Colonic mucosa (tissue), 4 donors: ENCODE data around the gene CREB5. TPM values are rescaled to one million over a fixed set of nuclear protein-coding genes. Genes with fewer than 3 reads are reported as not detected.

ENCODE experiments used
- DNase-seq: peaks from one replicate; pipeline ENCODE4 v3.0.0-alpha.2; 2020
- H3K27ac ChIP-seq: fragments of 200-600 bp; one replicate; pipeline ENCODE4 v1.8.0; 2021
- H3K27me3 ChIP-seq: fragments of 200-600 bp; one replicate; pipeline ENCODE4 v1.8.0; 2021
- H3K36me3 ChIP-seq: fragments of 200-600 bp; one replicate; pipeline ENCODE4 v1.8.0; 2021
- H3K4me1 ChIP-seq: fragments of 200-600 bp; one replicate; pipeline ENCODE4 v1.8.0; 2021; ENCODE audit warnings: mild to moderate bottlenecking
- H3K4me3 ChIP-seq: fragments of 200-600 bp; one replicate; pipeline ENCODE4 v1.8.0; 2021
- H3K9ac ChIP-seq, 2 donors: one replicate each; pipeline ENCODE4 v1.7.0; 2013; ENCODE audit warnings: control low read depth in 2 of 2, low read depth in 2 of 2, low read length in 2 of 2
- H3K9me3 ChIP-seq: fragments of 200-600 bp; one replicate; pipeline ENCODE4 v1.8.0; 2021
- CTCF ChIP-seq: fragments of 200-600 bp; IDR thresholded peaks from one replicate; pipeline ENCODE4 v1.8.0; 2022; ENCODE audit warnings: antibody characterized with exemption, mild to moderate bottlenecking
- intact Hi-C: fragments of 100-400 bp; cut with DNase I; formaldehyde crosslinking; loops from one replicate; pipeline ENCODE4 v1.14.1; 2022
- total RNA-seq, 2 donors: library from RNA; stranded (reverse); fragmentation: NEBNext Ultra II Directional in 1 of 2; extraction: Animal tissue kit (Norgen Biotek cat#: 25700) in 1 of 2; gene quantifications; one replicate each; pipeline ENCODE4 v1.2.1, GENCODE V29; 2021
- donor health status: healthy.
- donor health status: DM: no; HTN: no; CAD: no.
- donor health status: DM: no; HTN: no; CAD: no.

The CREB5 gene
- total RNA-seq, 2 donors from 2014 or later, result 0.54 to 3.6 TPM

GRCh38 chr7:28623863-28624262, 211.5 kb downstream of the CREB5 start:
- Histone ChIP-seq H3K9ac (no peak overlapping the region), H3K9me3 (no peaks in the 10 kb centered on the region), H3K36me3 (no peaks in the 10 kb centered on the region), H3K27ac (no peak overlapping the region), H3K4me1 (no peaks in the 10 kb centered on the region), H3K27me3 (no peaks in the 10 kb centered on the region), H3K4me3 (no peak overlapping the region)
- intact Hi-C loops, result no loop called here
- TF ChIP-seq CTCF, result no peak
- no peak for DNase-seq

GRCh38 chr7:28625432-28625831, 213.1 kb downstream of the CREB5 start:
- Histone ChIP-seq H3K9me3 (no peaks in the 10 kb centered on the region), H3K9ac (no peak overlapping the region), H3K27me3 (no peaks in the 10 kb centered on the region), H3K27ac (no peak overlapping the region), H3K4me3 (no peak overlapping the region), H3K36me3 (no peaks in the 10 kb centered on the region), H3K4me1 (no peaks in the 10 kb centered on the region)
- TF ChIP-seq CTCF, result no peak
- no peak for DNase-seq
- intact Hi-C loops, result loop anchor here (5.0 kb wide), 1 partner anchor 238 kb away; no protein-coding TSS in a partner anchor

GRCh38 chr7:28626221-28626620, 213.9 kb downstream of the CREB5 start:
- no peaks in the 10 kb centered on the region for H3K4me1 ChIP-seq
- no peaks in the 10 kb centered on the region for H3K9me3 ChIP-seq
- H3K4me3 ChIP-seq, result no peak overlapping the region
- H3K36me3 ChIP-seq, result no peaks in the 10 kb centered on the region
- no peaks in the 10 kb centered on the region for H3K27me3 ChIP-seq
- no peak overlapping the region for H3K27ac ChIP-seq
- TF ChIP-seq CTCF, result no peak
- H3K9ac ChIP-seq, result no peak overlapping the region
- intact Hi-C loops, result loop anchor here (5.0 kb wide), 1 partner anchor 239 kb away; no protein-coding TSS in a partner anchor
- DNase-seq, result no peak

- intact Hi-C loops, result loop anchor here (5.0 kb wide), 1 partner anchor 239 kb away; no protein-coding TSS in a partner anchor
- Histone ChIP-seq H3K36me3 (no peaks in the 10 kb centered on the region), H3K4me1 (no peaks in the 10 kb centered on the region), H3K9me3 (no peaks in the 10 kb centered on the region), H3K4me3 (no peak overlapping the region), H3K27me3 (no peaks in the 10 kb centered on the region), H3K9ac (no peak overlapping the region), H3K27ac (no peak overlapping the region)
- peak; percentile 56 for TF ChIP-seq CTCF
- peak; percentile 21 for DNase-seq
These were observed 214.4 kb downstream of the CREB5 start for GRCh38 chr7:28626624-28627262.

- intact Hi-C loops, result loop anchor here (5.0 kb wide), 1 partner anchor 240 kb away; no protein-coding TSS in a partner anchor
- Histone ChIP-seq H3K27me3 (no peaks in the 10 kb centered on the region), H3K27ac (no peak overlapping the region), H3K36me3 (no peaks in the 10 kb centered on the region), H3K9ac (no peak overlapping the region), H3K4me3 (no peak overlapping the region), H3K4me1 (no peaks in the 10 kb centered on the region), H3K9me3 (no peaks in the 10 kb centered on the region)
- DNase-seq, result no peak
- TF ChIP-seq CTCF, result no peak
These were observed 214.9 kb downstream of the CREB5 start for GRCh38 chr7:28627263-28627653.
